Spleen (tissue), 11 donors: ENCODE measurements around the gene IQSEC1. TPM values are rescaled to one million over a fixed set of nuclear protein-coding genes. Genes with fewer than 3 reads are reported as not detected.

ENCODE experiments used
- DNase-seq: peaks from one replicate; pipeline ENCODE4 v3.0.0-alpha.2; 2020
- H3K27ac ChIP-seq, 8 donors: fragments of 200-600 bp; sonication (generic) in 7 of 8; 1 replicate in 4 of 8; 2 replicates in 4 of 8; pipeline versions ENCODE4 v1.5.0 to v1.8.0; 2016 to 2021; ENCODE audit warnings: inconsistent platforms in 4 of 8, mild to moderate bottlenecking in 4 of 8, moderate library complexity in 1 of 8
- H3K27me3 ChIP-seq, 7 donors: fragments of 200-600 bp; sonication (generic) in 6 of 7; replicated peaks in 1 of 7; 1 replicate in 4 of 7; 2 replicates in 3 of 7; pipeline versions ENCODE4 v1.5.0 to v1.8.0; 2016 to 2021; ENCODE audit warnings: inconsistent platforms in 3 of 7, mild to moderate bottlenecking in 1 of 7
- H3K36me3 ChIP-seq, 6 donors: fragments of 200-600 bp; sonication (generic) in 5 of 6; 1 replicate in 4 of 6; 2 replicates in 2 of 6; pipeline versions ENCODE4 v1.5.0 to v1.8.0; 2016 to 2021; ENCODE audit warnings: inconsistent platforms in 2 of 6
- H3K4me1 ChIP-seq, 6 donors: fragments of 200-600 bp; sonication (generic) in 5 of 6; 1 replicate in 3 of 6; 2 replicates in 3 of 6; pipeline versions ENCODE4 v1.5.0 to v1.8.0; 2016 to 2021; ENCODE audit warnings: inconsistent platforms in 3 of 6
- H3K4me3 ChIP-seq, 8 donors: fragments of 200-600 bp; sonication (generic) in 7 of 8; 1 replicate in 4 of 8; 2 replicates in 4 of 8; pipeline versions ENCODE4 v1.5.0 to v1.8.0; 2016 to 2021; ENCODE audit warnings: inconsistent platforms in 4 of 8, mild to moderate bottlenecking in 4 of 8, moderate library complexity in 2 of 8
- H3K9me3 ChIP-seq, 8 donors: fragments of 200-600 bp; sonication (generic) in 7 of 8; 1 replicate in 4 of 8; 2 replicates in 4 of 8; pipeline versions ENCODE4 v1.5.0 to v1.8.0; 2016 to 2021; ENCODE audit warnings: inconsistent platforms in 4 of 8
- CTCF ChIP-seq, 11 experiments: fragments of 200-600 bp in 7 of 11; fragments of 450-650 bp in 4 of 11; sonication (generic) in 4 of 11; IDR thresholded peaks in 8 of 11; conservative IDR thresholded peaks in 3 of 11; 1 replicate in 7 of 11; 2 replicates in 4 of 11; pipeline versions ENCODE4 v1.4.0 to v1.8.0; 2016 to 2021; ENCODE audit warnings: antibody characterized with exemption in 11 of 11, inconsistent platforms in 4 of 11, mild to moderate bottlenecking in 1 of 11
- POLR2A ChIP-seq, 3 donors: fragments of 450-650 bp; IDR thresholded peaks; one replicate each; pipeline ENCODE4 v1.5.1; 2017; ENCODE audit warnings: antibody characterized with exemption in 3 of 3, mild to moderate bottlenecking in 1 of 3
- POLR2AphosphoS5 ChIP-seq, 3 donors: sonication (generic); formaldehyde crosslinking; IDR thresholded peaks; one replicate each; pipeline ENCODE4 v1.5.1; 2017; ENCODE audit warnings: antibody characterized with exemption in 3 of 3
- WGBS, 5 donors: extraction: QIAGEN DNeasy Blood & Tissue Kit in 3 of 5; methylation state at CpG; one replicate each; pipeline versions ENCODE4 v1.1.5 to v1.1.7; 2013 to 2018; 5-methylcytosine and 5-hydroxymethylcytosine counted together
- intact Hi-C: fragments of 100-400 bp; cut with DNase I; formaldehyde crosslinking; loops from one replicate; pipeline ENCODE4 v1.15.0; 2023; ENCODE audit warnings: low total_unique reads
- polyA plus RNA-seq, 3 donors: library from polyadenylated mRNA; stranded (reverse); fragments of 200-250 nt; gene quantifications; one replicate each; pipeline ENCODE4 v1.2.1, GENCODE V29; 2013
- total RNA-seq, 7 donors: library from RNA; depleted of rRNA in 3 of 7; stranded (reverse); fragments of >200 nt in 3 of 7; fragmentation: NEBNext Ultra II Directional in 4 of 7; extraction: Animal tissue kit (Norgen Biotek cat#: 25700) in 4 of 7; gene quantifications; one replicate each; pipeline versions ENCODE4 v1.1.0 to v1.2.1, GENCODE V29; 2016 to 2021
- donor health status: healthy with polysubstance abuse.
- donor health status: DM: no; HTN: no; CAD: no; lungs with moderate emphysema.
- donor health status: DM: no; HTN: no; CAD: no.
- donor health status: Bipolar disorder and iron deficiency.
- donor health status: healthy.
- donor health status: DM: no; HTN: no; CAD: no.
- donor health status: DM: yes; HTN: yes; CAD: no.

IQSEC1 gene
- total and polyA plus RNA-seq, 10 donors, result 23.0 to 170 (median 116) TPM

GRCh38 chr3:12893247-12893646, 180.0 kb downstream of the IQSEC1 start:
- intact Hi-C loops, result no loop called here
- TF ChIP-seq CTCF (IDR thresholded peaks at IDR 0.05 in 8 of 11, conservative IDR thresholded peaks at IDR 0.05 in 3 of 11) (no peak), POLR2A (IDR thresholded peaks at IDR 0.05) (no peak), POLR2AphosphoS5 (IDR thresholded peaks at IDR 0.05) (no peak)
- Histone ChIP-seq H3K36me3 (peaks cover 0 to 14% (median 4%) of the 10 kb centered on the region in 6 donors), H3K27me3 (peaks cover 0 to 21% (median 0%) of the 10 kb centered on the region in 7 donors), H3K4me1 (peaks cover 0 to 41% (median 18%) of the 10 kb centered on the region in 6 donors), H3K27ac (no peak overlapping the region), H3K9me3 (no peaks in the 10 kb centered on the region), H3K4me3 (no peak overlapping the region)
- DNase-seq, result no peak
- 74 to 86% (median 83%) methylated on average over 2 of the region's 2 CpGs for WGBS, 5 donors

- Histone ChIP-seq H3K4me3 (no peak overlapping the region), H3K27me3 (peaks cover 0 to 25% (median 0%) of the 10 kb centered on the region in 7 donors), H3K9me3 (no peaks in the 10 kb centered on the region), H3K27ac (no peak overlapping the region), H3K4me1 (peaks cover 0 to 37% (median 18%) of the 10 kb centered on the region in 6 donors), H3K36me3 (peaks cover 0 to 9% (median 0%) of the 10 kb centered on the region in 6 donors)
- DNase-seq, result no peak
- WGBS, 5 donors, result 55 to 67% (median 62%) methylated on average over 3 of the region's 3 CpGs
- no peak for TF ChIP-seq CTCF (IDR thresholded peaks at IDR 0.05 in 8 of 11, conservative IDR thresholded peaks at IDR 0.05 in 3 of 11)
- no peak for TF ChIP-seq POLR2A (IDR thresholded peaks at IDR 0.05)
- no peak for TF ChIP-seq POLR2AphosphoS5 (IDR thresholded peaks at IDR 0.05)
- intact Hi-C loops, result no loop called here
Measured at GRCh38 chr3:12892840-12893189, 180.4 kb downstream of the IQSEC1 start.

GRCh38 chr3:12891985-12892839, 181.0 kb downstream of the IQSEC1 start:
- H3K27ac ChIP-seq, result no peak overlapping the region
- 10 to 15% (median 11%) methylated on average over 16 of the region's 16 CpGs for WGBS, 5 donors
- intact Hi-C loops, result no loop called here
- DNase-seq, result peak; percentile 68
- TF ChIP-seq CTCF (IDR thresholded peaks at IDR 0.05 in 8 of 11, conservative IDR thresholded peaks at IDR 0.05 in 3 of 11), result peak; percentile 64 to 95 (median 86)
- no peak for TF ChIP-seq POLR2A (IDR thresholded peaks at IDR 0.05)
- no peaks in the 10 kb centered on the region for H3K9me3 ChIP-seq
- peaks cover 0 to 29% (median 0%) of the 10 kb centered on the region in 7 donors for H3K27me3 ChIP-seq
- H3K4me1 ChIP-seq, result peaks cover 0 to 31% (median 18%) of the 10 kb centered on the region in 6 donors
- peak overlapping the region in 2 of 8 donors; percentile 12 to 48 for H3K4me3 ChIP-seq
- peaks cover 0 to 3% (median 0%) of the 10 kb centered on the region in 6 donors for H3K36me3 ChIP-seq

- no peak for TF ChIP-seq CTCF (IDR thresholded peaks at IDR 0.05 in 8 of 11, conservative IDR thresholded peaks at IDR 0.05 in 3 of 11)
- TF ChIP-seq POLR2A (IDR thresholded peaks at IDR 0.05), result no peak
- TF ChIP-seq POLR2AphosphoS5 (IDR thresholded peaks at IDR 0.05), result no peak
- intact Hi-C loops, result no loop called here
- peak overlapping the region in 2 of 8 donors; percentile 12 to 48 for H3K4me3 ChIP-seq
Measured at GRCh38 chr3:12891391-12891984, 181.7 kb downstream of the IQSEC1 start.

More at GRCh38 chr3:12891391-12891984, 181.7 kb downstream of the IQSEC1 start:
- no peak for DNase-seq
- peaks cover 0 to 30% (median 18%) of the 10 kb centered on the region in 6 donors for H3K4me1 ChIP-seq
- H3K27ac ChIP-seq, result no peak overlapping the region
- H3K27me3 ChIP-seq, result peaks cover 0 to 34% (median 0%) of the 10 kb centered on the region in 7 donors
- WGBS, 5 donors, result 54 to 71% (median 58%) methylated on average over 9 of the region's 9 CpGs
- no peaks in the 10 kb centered on the region for H3K36me3 ChIP-seq
- H3K9me3 ChIP-seq, result no peaks in the 10 kb centered on the region
